Measurements from ENCODE around the gene MAGEL2. TPM values are rescaled to one million over a fixed set of nuclear protein-coding genes. Genes with fewer than 3 reads are reported as not detected.
"Not testable (repeated sequence)": the region's sequence is repeated elsewhere in the genome, so short reads cannot be mapped to it uniquely, and the experiment has no call there.

Gene MAGEL2
- total RNA-seq, 1 experiment from 2014 or later = not detected

- DNase-seq (ENCODE audit: low spot score) = no peak
- in situ Hi-C loops (cut with HindIII; ENCODE audit: low sequenced_read_pairs) = no loop called here
Measured at GRCh38 chr15:23628612-23629233, 18.9 kb downstream of the MAGEL2 start.

DNA sequence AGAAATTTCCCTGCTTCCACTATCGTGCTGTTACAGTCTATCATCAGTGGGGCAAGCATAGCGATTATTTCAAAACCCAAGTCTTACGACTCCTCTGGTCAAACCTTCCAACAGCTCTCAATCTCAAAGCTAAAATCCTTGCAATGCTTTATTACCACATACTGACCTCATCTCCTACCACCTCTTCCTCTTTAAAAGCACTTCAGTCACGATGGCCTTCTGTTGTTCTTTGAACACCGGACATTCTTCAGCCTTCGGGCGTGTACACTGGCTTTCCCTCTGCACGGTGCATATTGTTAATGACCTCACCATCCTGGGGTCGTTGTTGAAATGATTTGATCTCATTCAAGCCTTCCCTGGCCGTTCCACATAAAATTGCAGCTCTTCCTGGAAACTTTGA, 31.1 kb downstream of the MAGEL2 start:
- in situ Hi-C loops (cut with HindIII; ENCODE audit: low sequenced_read_pairs) = no loop called here
- no peak for DNase-seq (ENCODE audit: low spot score)

DNA sequence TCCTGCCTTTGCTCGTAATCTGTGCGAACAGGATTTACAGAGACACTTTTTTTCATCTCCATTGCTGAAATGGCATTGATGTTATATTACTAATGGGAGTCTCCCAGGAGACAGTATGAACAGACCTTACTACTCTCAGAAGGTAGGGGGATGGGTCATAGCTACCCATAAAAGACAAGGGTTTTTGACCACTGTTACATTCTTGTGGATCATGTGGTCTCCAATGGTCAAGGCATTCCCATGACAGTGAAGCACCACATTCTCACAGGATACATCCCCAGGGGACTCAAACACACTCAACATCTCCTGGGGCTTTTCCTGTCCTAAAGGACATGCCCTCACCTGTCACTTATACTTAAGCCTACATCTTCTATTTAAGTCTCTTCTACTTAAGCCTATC, 41.4 kb downstream of the MAGEL2 start:
- no peak for DNase-seq (ENCODE audit: low spot score)
- in situ Hi-C loops (cut with HindIII; ENCODE audit: low sequenced_read_pairs) = no loop called here

DNA sequence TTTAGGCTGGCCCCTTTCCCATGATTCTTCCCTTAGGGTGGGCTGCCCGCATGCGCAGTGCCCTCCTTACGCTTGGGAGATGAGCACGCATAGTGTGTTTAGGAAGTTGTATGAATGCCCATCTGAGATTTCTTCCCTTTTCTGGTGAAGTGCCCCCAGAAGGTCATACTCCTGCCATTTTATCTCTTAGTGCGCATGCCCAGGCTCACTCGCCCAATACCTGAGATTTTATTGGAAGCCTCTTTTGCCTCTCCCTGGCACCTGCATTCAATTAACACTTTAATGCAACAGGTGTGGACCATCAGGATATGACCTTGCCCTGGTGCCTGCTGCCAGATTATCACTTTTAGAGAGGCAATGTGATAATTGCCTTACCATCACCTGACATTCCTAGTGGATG, 45.5 kb downstream of the MAGEL2 start:
- in situ Hi-C loops (cut with HindIII; ENCODE audit: low sequenced_read_pairs) = no loop called here
- no peak for DNase-seq (ENCODE audit: low spot score)

DNA sequence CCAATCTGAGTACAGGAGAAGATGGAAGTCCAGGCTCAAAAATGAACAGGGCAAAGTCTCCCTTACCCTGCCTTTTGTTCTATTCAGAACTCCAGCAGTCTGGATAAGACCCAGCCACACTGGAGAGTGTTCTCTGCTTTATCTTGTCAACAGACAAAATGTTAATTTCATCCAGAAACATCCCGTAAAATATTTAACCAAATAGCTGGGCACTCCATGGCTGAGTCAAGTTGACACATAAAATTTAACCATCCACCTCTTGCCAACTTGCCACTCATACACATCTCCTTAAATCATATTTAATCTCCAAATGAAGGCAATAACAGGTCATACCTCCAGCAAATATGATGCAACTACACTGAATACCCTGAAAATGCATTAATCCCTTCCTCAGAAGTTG, 48.6 kb downstream of the MAGEL2 start:
- DNase-seq (ENCODE audit: low spot score) = no peak
- in situ Hi-C loops (cut with HindIII; ENCODE audit: low sequenced_read_pairs) = no loop called here

GRCh38 chr15:23597278-23597677, 50.4 kb downstream of the MAGEL2 start:
- DNase-seq (ENCODE audit: low spot score); in situ Hi-C loops (cut with HindIII; ENCODE audit: low sequenced_read_pairs): not testable (repeated sequence)

- in situ Hi-C loops (cut with HindIII; ENCODE audit: low sequenced_read_pairs) = no loop called here
- no peak for DNase-seq (ENCODE audit: low spot score)
Measured at GRCh38 chr15:23596736-23597135, 50.9 kb downstream of the MAGEL2 start.

DNA sequence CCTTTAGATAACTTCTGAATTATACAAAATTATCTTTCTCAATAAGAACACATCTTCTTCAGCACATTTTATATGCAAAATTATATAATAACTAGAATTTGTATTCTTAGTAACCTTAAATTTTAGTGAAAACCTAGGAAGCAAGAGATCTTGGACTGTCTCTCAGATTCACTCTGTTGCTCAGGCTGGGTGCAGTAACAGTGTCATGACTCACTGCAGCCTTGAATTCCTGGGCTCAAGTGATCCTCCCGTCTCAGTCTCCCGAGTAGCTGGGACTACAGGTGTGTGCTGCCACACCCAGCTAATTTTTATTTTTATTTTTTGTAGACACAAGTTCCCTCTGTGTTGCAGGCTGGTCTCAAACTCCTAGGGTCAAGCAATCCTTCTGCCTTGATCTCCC, 52.3 kb downstream of the MAGEL2 start:
- no peak for DNase-seq (ENCODE audit: low spot score)
- in situ Hi-C loops (cut with HindIII; ENCODE audit: low sequenced_read_pairs) = no loop called here

- in situ Hi-C loops (cut with HindIII; ENCODE audit: low sequenced_read_pairs) = no loop called here
- DNase-seq (ENCODE audit: low spot score) = no peak
Measured at GRCh38 chr15:23594252-23594770, 53.4 kb downstream of the MAGEL2 start.

Other genes starting within 250 kb of the MAGEL2 start
- gene GOLGA6L2, start 200.6 kb downstream of the MAGEL2 start, total RNA-seq (2014; rRNA removed; shearing (Covaris generic)) = not detected in 2 replicates
- gene MKRN3, start 82.2 kb downstream of the MAGEL2 start, total RNA-seq (2014; rRNA removed; shearing (Covaris generic)) = 0.25 TPM in 1 of 2 replicates, not detected in the other
- 1.9 and 2.4 TPM in 2 replicates for gene NDN, start 39.4 kb upstream of the MAGEL2 start, total RNA-seq (2014; rRNA removed; shearing (Covaris generic))